GM10847 (cell line): ENCODE measurements around the gene KIAA0930.

Source experiments
- POLR2A ChIP-seq: IDR thresholded peaks from 2 replicates; pipeline ENCODE4 v1.6.1; 2011; ENCODE audit not compliant: insufficient read length; ENCODE audit errors: extremely low read depth

The KIAA0930 gene

DNA sequence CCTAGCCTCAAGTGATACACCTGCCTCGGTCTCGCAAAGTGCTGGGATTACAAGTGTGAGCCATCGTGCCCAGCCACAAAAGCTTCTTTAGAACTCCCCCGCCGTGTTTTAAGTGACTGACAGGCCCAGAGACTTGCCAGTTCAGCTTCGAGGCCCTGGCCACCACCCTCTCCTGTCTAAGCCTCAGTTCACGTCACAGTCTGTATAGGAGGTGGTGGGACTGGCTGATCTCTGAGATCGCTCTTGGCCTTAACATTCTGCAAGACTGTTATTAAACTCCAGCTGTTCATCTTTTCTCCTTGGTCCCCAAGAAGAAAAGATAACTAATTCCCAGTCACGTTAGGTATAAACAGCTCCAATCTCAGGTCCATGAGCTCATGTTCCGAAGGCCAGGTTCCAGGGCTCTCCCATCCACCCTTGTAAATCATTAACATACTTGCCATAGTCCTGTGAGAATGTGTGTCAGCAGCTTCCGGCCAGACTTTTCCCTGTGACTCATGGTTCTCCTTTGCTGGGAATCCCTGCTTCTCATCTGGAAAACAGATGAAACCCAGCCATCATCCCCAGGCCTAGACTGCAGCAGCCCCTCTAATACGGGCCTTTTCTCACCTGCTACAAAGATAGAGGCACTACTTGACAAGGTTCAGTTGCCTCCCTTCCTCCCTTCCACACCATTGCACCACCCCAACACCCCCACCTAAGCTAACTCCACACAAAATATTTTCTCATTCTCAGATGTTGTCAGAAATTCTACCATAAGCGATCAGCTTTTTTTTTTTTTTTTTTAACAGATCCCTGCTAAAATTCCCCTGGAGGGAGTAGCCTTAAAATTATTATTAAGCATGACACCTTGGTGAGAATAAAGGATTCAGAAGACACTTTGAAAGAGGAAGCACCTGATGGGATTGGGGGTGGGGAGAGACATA lies 5.6 kb upstream of the KIAA0930 start:
- no peak for TF ChIP-seq POLR2A

DNA sequence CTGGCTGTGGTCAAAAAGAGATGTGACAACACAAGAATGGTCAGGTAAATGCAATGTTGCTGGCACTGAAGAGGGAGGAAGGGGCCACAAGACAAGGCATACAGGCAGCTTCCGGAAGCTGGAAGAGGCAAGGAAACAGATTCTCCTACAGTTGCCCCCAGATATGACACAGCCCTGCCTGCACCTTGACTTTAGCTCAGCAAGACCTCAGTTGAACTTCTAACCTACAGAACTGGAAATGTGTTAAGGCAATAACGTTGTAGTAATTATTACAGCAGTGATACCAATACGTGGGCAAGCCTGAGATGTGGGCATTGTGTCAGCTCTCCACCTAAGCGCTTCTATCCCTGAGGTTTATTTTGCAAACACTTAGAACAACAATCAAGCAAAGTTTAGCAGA lies 4.2 kb upstream of the KIAA0930 start:
- no peak for TF ChIP-seq POLR2A

DNA sequence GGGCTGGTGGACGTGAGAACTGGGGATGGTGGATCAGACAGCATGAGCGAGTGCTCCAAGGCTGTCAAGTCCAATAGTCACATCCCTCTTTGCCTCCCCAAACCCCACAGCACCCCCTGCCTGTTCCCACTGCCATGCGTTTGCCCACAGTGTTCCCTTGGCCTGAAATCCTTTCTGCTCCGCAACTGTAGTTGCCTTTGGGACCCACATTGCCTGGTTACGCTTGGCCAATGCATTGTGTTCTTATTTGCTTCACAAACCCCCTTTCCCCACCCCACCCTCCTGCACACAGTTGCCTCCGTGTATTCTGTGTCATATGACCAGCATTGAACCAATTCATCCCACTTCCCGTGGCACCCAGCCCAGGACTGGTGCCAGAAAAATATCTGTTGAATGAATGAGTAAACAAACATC lies 2.1 kb upstream of the KIAA0930 start:
- TF ChIP-seq POLR2A = no peak

DNA sequence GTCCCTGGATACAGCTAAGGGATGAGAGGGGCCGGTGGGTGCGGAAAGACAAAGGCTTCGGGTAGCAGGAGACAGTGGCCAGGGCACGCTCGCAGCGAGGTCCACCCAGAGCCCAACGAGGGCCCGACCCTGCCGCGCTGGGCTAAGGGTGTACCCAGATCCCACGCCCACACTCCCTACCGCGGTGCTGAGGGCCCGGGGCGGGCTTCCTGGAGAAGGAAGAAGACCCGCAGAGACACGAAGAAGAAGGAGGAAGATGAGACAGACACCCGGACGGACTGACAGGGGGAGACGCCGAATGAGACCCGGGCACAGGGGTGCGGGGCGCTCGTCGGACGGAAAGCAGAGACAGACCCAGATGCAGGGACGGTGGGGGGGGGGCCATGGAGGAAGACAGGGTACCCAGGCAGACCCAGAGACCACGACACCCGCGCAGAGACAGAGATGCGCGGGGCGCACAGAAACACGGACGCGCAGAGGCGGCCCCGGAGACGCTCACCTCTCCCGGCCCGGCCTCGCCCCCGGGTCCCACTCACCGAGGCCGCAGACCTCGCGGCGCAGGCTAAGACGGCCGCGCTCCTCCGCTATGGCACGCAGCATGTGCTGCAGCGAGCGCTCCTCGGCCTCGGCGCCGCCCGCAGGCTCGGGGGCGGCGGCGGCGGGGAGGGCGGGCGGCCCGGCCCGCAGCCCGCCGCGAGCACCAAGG lies 437 bp downstream of the KIAA0930 start:
- TF ChIP-seq POLR2A = no peak

DNA sequence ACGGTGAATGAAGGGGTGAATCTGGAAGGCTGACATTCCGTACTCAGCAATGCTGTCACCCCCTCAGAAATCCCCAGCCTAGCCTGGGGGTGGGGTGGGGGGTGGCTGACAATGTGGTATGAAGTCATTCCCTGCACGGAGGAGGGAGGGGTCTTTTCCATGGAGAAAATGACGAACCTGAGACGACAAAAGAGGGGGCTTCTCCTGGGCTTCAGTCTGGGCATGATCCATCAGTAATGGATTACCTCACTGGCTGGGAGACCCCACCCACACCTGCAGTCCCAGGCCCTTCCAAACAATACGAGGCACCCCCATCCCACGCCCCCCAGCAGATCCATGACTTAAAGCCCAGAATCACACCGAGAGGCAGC lies 1.0 kb downstream of the KIAA0930 start:
- no peak for TF ChIP-seq POLR2A

DNA sequence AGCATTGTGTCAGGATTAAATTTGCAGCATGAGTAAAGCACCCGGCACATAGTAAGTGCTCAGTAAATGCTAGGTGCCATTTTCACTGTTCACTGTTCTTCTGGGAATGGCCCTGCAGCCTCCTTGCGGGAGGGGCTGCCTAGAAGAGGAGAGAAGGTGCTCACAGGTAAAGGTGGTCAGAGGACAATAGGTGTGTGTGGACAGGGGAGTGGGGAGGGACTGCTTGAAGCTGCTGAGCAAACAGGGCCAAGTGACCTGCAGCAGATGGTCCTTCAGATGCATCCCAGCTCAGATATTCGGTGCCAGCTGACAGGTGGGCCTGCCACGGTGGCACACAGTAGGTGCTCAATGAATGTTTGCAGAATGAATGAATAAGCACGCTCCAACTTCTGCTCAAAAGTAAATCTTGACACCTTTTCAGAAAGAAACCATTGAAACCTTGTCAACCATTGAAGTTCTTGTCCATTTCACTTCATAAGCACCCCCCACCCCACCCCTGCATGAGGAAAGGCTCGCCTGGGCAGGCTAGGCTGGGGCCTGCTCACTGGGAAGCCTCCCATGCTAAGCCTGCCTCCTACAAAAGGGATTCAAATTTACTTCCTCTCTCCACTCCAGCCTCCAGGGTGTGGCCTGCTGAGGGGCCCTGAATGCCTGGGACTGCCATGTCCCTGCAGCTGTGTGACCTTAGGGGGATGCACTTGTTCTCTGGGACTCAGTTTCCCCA lies 1.6 kb downstream of the KIAA0930 start:
- no peak for TF ChIP-seq POLR2A

DNA sequence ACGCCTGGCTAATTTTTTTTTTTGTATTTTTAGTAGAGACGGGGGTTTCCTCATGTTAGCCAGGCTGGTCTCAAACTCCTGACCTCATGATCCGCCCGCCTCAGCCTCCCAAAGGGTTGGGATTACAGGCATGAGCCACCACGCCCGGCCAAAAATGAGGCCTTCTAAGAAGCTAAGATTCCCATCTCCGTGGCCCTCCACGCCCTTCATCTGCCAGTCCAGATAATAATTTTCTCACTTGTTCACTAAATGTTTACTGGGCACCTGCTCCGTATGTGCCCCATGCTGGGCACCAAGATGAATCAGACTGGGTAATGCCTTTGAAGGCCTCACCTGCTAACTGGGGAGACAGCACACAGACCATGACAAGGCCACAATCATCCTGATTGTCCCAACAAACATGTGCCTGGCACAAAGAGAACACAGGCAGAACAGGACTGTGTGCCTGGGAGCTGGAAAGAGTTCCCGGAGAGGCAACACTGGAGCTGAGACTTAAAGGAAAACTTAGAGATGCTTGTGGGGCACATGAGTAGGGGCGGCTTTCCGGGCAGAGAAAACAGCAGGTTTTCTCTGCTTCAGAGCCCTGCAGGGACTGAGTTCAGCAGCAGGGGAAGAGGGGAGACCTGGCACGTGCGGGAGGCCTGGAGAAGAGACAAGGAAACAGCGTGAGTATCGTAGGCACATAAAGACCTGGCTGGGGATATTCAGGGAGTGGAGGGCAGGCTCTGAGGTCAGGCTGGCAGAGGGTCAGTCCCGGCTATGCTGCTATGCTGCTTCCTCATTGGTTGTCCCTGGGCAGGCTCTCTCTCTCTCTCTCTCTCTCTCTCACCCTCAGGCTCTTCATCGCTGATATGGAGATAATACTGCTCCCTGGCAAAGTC lies 2.4 kb downstream of the KIAA0930 start:
- TF ChIP-seq POLR2A = no peak

DNA sequence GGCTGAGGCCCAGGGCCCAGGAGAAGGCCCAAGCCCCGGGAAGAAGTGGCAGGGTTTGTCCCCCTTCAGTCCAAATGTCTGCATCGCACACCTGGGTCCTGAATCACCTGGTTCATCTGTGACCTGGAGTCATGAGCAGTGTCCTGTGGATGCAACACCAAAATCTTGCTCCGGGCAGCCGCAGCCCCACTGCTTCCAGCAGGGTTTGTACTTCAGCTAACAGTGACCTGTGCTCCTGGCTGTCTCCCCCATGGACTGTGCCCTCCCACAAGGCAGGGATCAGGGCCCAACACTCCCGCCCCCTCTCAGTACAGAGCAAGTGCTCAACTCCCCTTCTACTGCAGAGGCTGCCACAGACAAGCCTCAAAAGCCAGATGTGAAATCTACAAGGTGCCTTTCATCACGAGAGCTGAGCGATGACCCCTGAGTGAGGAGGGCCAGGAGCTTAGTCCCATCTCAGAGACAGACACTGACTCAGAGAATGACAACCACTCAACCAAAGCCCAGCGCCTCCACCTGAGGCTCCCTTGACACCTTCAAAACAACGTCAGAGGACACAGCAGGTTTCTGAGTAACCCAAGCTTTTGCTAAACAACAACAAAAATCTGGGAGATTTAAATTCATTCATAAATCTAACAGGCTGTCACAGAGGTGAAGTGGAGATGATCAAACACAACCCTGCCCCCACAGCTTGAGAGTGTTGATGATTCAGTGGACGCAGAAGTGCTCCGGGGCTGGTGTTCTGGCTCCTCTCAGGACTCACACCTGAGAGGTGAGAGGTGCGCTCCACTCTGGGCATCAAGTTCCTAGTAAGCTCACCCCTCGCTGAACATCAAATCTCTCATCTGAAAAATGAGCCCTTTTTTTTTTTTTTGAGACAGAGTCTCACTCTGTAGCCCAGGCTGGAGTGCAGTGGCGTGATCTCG lies 3.4 kb downstream of the KIAA0930 start:
- no peak for TF ChIP-seq POLR2A

DNA sequence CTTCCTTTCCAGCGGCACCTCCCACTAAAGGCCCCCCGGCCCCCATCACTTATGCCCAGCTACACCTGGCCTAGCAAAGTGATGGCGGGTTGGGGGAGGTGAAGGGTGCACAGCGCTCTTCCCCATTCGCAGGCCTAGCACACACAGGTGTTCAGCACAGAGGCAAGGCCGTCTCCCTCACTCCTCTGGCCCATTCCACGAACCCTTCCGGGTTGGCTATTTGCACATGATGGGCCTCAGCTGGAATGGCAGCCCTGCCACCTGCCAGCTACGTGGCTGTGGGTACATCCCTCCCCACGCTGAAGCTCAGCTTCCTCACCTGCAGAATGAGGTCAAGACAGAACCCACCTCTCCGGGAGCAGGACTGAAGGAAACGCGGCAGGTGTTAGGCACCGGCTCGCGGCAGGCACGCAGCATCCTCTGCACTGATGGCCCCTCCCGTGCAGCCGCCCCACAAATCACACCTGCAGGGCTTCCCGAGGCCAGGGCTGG lies 4.8 kb downstream of the KIAA0930 start:
- TF ChIP-seq POLR2A = no peak

DNA sequence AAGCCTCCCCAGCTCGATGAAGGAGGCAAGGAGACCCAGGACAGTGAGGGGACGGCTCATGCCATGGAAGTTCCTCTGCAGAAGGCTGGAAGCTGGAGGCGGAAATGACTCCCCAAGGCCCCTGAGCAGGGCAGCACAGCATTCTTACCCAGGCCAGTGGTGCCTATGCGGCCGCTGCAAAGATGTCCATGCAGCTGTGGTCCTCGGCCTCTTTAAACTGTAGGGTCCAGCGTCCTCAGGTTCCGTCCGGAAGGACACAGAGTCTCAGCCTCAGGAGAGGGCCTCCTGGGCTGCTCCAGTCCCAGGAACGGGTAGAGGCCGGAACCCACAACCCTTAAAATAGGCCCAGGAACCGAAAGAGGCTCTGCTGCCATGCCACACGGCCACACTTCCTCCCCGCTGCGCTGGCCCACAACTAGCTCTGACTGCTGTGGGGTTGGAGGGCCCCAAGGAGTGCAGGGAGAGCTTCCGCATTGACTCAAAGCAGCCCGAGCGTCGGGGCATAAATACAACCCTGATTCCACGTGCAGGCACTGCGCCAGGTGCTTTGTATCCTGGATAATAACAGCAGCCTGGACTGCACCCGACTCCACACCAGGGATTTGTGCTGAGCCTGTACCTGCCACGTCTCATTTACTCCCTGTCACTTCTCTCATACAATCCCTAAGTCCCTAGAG lies 5.5 kb downstream of the KIAA0930 start:
- TF ChIP-seq POLR2A = peak; percentile 31

DNA sequence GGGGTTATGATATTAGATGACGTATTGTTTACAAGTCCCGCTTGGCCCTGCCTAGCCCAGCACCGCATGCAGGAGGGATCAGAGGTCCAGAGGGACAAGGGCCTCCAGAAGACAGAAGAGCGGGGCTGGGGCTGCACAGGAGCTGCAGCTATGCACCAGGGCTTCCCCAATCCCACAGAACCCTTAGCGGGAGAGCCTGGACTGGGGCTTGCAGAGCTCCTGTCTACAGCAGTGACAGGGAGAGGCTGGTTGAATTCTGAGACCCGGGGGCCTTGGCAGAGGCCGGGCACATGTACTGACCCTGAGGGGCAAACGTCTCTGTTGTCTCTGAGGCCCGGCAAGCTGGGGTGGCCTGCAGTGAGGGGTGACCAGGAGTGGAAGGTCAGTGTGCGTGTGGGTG lies 6.9 kb downstream of the KIAA0930 start:
- no peak for TF ChIP-seq POLR2A

DNA sequence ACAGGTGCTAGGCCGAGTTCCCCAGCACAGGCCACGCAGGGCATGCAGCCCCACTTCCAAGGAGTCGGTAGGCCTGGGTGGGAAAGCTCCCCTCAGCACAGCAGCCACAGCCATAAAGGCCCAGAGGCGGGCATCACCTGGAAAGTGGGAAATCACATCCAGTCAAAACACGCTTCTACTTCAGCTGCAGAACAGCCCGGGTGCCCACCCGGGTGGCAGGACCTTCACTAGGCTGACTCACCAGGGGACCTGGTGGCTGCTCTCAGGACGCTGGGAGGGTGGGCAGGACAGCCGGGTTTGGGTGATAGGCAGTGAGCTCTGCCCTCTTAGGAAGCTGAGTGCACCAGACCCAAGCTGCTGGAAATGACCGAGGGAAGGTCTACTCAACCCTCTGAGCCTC lies 7.3 kb downstream of the KIAA0930 start:
- TF ChIP-seq POLR2A = no peak

DNA sequence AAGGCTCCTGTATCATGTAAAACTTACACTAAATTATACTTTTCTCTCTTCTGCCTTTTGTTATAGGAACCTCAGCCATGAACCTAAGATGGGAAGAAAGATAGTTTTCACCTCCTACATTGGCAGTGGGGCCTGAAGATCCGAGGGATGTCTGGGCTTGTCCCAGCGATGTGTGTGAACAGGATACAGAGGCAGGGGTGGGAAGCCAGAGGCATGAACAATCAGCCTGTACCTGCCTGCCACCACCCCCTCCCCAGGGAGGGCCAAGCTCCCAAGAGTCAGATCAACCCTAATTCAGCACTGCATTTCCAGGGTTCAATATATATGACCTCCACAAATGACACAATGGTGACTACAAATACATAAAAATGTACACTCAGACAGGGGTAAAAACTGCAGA lies 9.4 kb downstream of the KIAA0930 start:
- TF ChIP-seq POLR2A = no peak
